GM18507 (cell line): Measurements from ENCODE around the gene EIF5AL1.
"Not testable (repeated sequence)": the region's sequence is repeated elsewhere in the genome, so short reads cannot be mapped to it uniquely, and the experiment has no call there.

Experiments
- DNase-seq: peaks from one replicate; pipeline ENCODE4 v3.0.0; 2011; ENCODE audit warnings: low read depth; ENCODE audit not compliant: insufficient read length; ENCODE audit errors: extremely low spot score
- FAIRE-seq: peaks from 2 replicates; lab custom pipeline; 2011; peaks lifted over from hg19 to GRCh38; lab: Jason Lieb, UNC

EIF5AL1 gene

GRCh38 chr10:79547128-79547527 lies 34.8 kb downstream of the EIF5AL1 start:
- FAIRE-seq, DNase-seq: not testable (repeated sequence)

GRCh38 chr10:79547973-79548372 lies 35.6 kb downstream of the EIF5AL1 start:
- FAIRE-seq (no peak), DNase-seq (no peak)

GRCh38 chr10:79552143-79552542 lies 39.8 kb downstream of the EIF5AL1 start:
- no peak for DNase-seq
- no peak for FAIRE-seq

GRCh38 chr10:79555354-79556309 lies 43.3 kb downstream of the EIF5AL1 start:
- DNase-seq: no peak
- no peak for FAIRE-seq

- not testable (repeated sequence) for DNase-seq, FAIRE-seq
Observed at GRCh38 chr10:79556961-79557360, 44.6 kb downstream of the EIF5AL1 start.

- FAIRE-seq (no peak), DNase-seq (no peak)
Observed at GRCh38 chr10:79559726-79560125, 47.4 kb downstream of the EIF5AL1 start.

GRCh38 chr10:79560160-79560709 lies 47.9 kb downstream of the EIF5AL1 start, which contains the start of gene SFTPA2:
Gene SFTPA2, minus strand, starts transcription at chr10:79560407. Its CDS starts 924 bp downstream, at chr10:79559483.
- FAIRE-seq: no peak
- DNase-seq: no peak

- no peak for DNase-seq
- FAIRE-seq: no peak
Observed at GRCh38 chr10:79561257-79561656, 48.9 kb downstream of the EIF5AL1 start.

GRCh38 chr10:79562135-79562756 lies 49.9 kb downstream of the EIF5AL1 start:
- FAIRE-seq (peak; percentile 35), DNase-seq (peak; percentile 30)

- DNase-seq: no peak
- no peak for FAIRE-seq
Observed at GRCh38 chr10:79563426-79563825, 51.1 kb downstream of the EIF5AL1 start.
